ENCODE measurements around the gene MAP4K3.
"Not testable (repeated sequence)": the region's sequence is repeated elsewhere in the genome, so short reads cannot be mapped to it uniquely, and the experiment has no call there.

DNA sequence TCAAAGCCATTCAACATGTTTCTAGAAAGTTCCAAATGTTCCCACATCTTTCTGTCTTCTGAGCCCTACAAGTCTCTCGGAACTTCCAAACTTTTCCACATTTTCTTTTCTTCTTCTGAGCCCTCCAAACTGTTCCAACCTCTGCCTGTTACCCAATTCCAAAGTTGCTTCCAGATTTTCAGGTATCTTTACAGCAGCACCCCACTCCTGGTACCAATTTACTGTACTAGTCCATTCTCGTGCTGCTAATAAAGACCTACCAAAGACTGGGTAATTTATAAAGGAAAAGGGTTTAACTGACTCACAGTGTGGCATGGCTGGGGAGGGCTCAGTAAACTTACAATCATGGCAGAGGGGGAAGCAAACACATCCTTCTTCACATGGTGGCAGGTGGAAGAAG, 76.7 kb downstream of the MAP4K3 start:
- TF ChIP-seq, protein P1, sequence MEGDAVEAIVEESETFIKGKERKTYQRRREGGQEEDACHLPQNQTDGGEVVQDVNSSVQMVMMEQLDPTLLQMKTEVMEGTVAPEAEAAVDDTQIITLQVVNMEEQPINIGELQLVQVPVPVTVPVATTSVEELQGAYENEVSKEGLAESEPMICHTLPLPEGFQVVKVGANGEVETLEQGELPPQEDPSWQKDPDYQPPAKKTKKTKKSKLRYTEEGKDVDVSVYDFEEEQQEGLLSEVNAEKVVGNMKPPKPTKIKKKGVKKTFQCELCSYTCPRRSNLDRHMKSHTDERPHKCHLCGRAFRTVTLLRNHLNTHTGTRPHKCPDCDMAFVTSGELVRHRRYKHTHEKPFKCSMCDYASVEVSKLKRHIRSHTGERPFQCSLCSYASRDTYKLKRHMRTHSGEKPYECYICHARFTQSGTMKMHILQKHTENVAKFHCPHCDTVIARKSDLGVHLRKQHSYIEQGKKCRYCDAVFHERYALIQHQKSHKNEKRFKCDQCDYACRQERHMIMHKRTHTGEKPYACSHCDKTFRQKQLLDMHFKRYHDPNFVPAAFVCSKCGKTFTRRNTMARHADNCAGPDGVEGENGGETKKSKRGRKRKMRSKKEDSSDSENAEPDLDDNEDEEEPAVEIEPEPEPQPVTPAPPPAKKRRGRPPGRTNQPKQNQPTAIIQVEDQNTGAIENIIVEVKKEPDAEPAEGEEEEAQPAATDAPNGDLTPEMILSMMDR (IDR thresholded peaks at IDR 0.05; ENCODE audit: low read depth, low read length), result not testable (repeated sequence)
- TF ChIP-seq, protein P2, sequence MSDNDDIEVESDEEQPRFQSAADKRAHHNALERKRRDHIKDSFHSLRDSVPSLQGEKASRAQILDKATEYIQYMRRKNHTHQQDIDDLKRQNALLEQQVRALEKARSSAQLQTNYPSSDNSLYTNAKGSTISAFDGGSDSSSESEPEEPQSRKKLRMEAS (IDR thresholded peaks at IDR 0.05; ENCODE audit: low read depth, low read length), result not testable (repeated sequence)
- not testable (repeated sequence) for TF ChIP-seq POLR2A (IDR thresholded peaks at IDR 0.05; ENCODE audit: extremely low read depth, insufficient read length); MYC (IDR thresholded peaks at IDR 0.05; ENCODE audit: low read depth, low read length)
